B cell (primary cell): ENCODE data around the gene SAMD10. TPM values are rescaled to one million over a fixed set of nuclear protein-coding genes. Genes with fewer than 3 reads are reported as not detected.

Experiments
- ATAC-seq: fragments of 200-7000 bp; cut with Tn5 transposase; one replicate; pipeline ENCODE4 v1.10.0; 2021; ENCODE audit warnings: low read depth, mild to moderate bottlenecking, moderate number of reproducible peaks, moderate library complexity
- CTCF ChIA-PET: fragments of 350-600 bp; sonication (Branson Sonifier 250); formaldehyde crosslinking; loops from one replicate; lab custom pipeline; 2021; ENCODE audit warnings: antibody characterized with exemption, inconsistent platforms; lab: Charles Lee
- POLR2A ChIA-PET: fragments of 350-600 bp; sonication (Branson Sonifier 250); formaldehyde crosslinking; loops from one replicate; lab custom pipeline; 2021; ENCODE audit warnings: antibody characterized with exemption; lab: Charles Lee
- DNase-seq: peaks from one replicate; pipeline ENCODE4 v3.0.0; 2013
- H2AFZ ChIP-seq: 2 replicates; pipeline ENCODE4 v1.6.1; 2012; ENCODE audit warnings: mild to moderate bottlenecking, low read depth, low read length; ENCODE audit not compliant: insufficient read depth, poor library complexity, severe bottlenecking
- H3K27ac ChIP-seq, 2 donors: 1 replicate in 1 of 2; 2 replicates in 1 of 2; pipeline ENCODE4 v1.5.1; 2012 to 2013; ENCODE audit warnings: low read length in 2 of 2, mild to moderate bottlenecking in 2 of 2, moderate library complexity in 1 of 2
- H3K27me3 ChIP-seq, 4 experiments: fragments of 200-600 bp in 1 of 4; sonication (generic) in 1 of 4; replicated peaks in 1 of 4; 1 replicate in 2 of 4; 2 replicates in 2 of 4; pipeline versions ENCODE4 v1.6.1 to v1.7.0; 2013 to 2016; ENCODE audit warnings: low read length in 3 of 4, mild to moderate bottlenecking in 2 of 4, mixed read lengths in 1 of 4, moderate library complexity in 1 of 4; ENCODE audit not compliant: insufficient read depth in 4 of 4, control insufficient read depth in 3 of 4; ENCODE audit errors: control extremely low read depth in 1 of 4
- H3K36me3 ChIP-seq, 2 experiments: replicated peaks in 1 of 2; 1 replicate in 1 of 2; 2 replicates in 1 of 2; pipeline versions ENCODE4 v1.6.1 to v1.7.1; 2013; ENCODE audit warnings: low read length in 1 of 2; ENCODE audit not compliant: insufficient read depth in 2 of 2, control insufficient read depth in 1 of 2; ENCODE audit errors: control extremely low read depth in 1 of 2, extremely low read depth in 1 of 2
- H3K4me1 ChIP-seq, 2 donors: fragments of 200-600 bp in 1 of 2; sonication (generic) in 1 of 2; 1 replicate in 1 of 2; 2 replicates in 1 of 2; pipeline versions ENCODE4 v1.5.1 to v1.6.1; 2013 to 2017; ENCODE audit warnings: low read length in 2 of 2; ENCODE audit not compliant: control insufficient read depth in 2 of 2, insufficient read depth in 2 of 2
- H3K4me2 ChIP-seq: replicated peaks from 2 replicates; pipeline ENCODE3; 2012; ENCODE audit warnings: mild to moderate bottlenecking, low read depth, low read length; ENCODE audit not compliant: poor library complexity, severe bottlenecking
- H3K4me3 ChIP-seq, 5 experiments: fragments of 200-600 bp in 1 of 5; sonication (generic) in 1 of 5; 1 replicate in 3 of 5; 2 replicates in 2 of 5; pipeline versions ENCODE4 v1.5.1 to v1.7.0; 2011 to 2016; ENCODE audit warnings: low read length in 4 of 5, mild to moderate bottlenecking in 4 of 5, low read depth in 2 of 5, control low read depth in 1 of 5, moderate library complexity in 1 of 5; ENCODE audit not compliant: insufficient read depth in 1 of 5; ENCODE audit errors: control extremely low read depth in 1 of 5, extremely low read depth in 1 of 5
- H3K79me2 ChIP-seq: fragments of 200-600 bp; sonication (generic); one replicate; pipeline ENCODE4 v1.6.0; 2016; ENCODE audit warnings: low read length; ENCODE audit not compliant: control insufficient read depth, insufficient read depth
- H3K9ac ChIP-seq: fragments of 200-600 bp; sonication (generic); 2 replicates; pipeline ENCODE4 v1.6.1; 2017; ENCODE audit warnings: mild to moderate bottlenecking, low read length, moderate library complexity
- H3K9me3 ChIP-seq, 3 donors: one replicate each; pipeline versions ENCODE4 v1.6.1 to v1.7.1; 2013; ENCODE audit warnings: low read length in 2 of 3; ENCODE audit not compliant: control insufficient read depth in 2 of 3, insufficient read depth in 1 of 3; ENCODE audit errors: control extremely low read depth in 1 of 3
- H4K20me1 ChIP-seq: 2 replicates; pipeline ENCODE4 v1.6.0; 2012; ENCODE audit warnings: mild to moderate bottlenecking, low read length; ENCODE audit not compliant: insufficient read depth, control insufficient read depth, poor library complexity, severe bottlenecking
- H3K27ac Mint-ChIP-seq: one replicate; pipeline ENCODE4 v1.8.0; 2021; ENCODE audit warnings: mixed read lengths
- H3K27me3 Mint-ChIP-seq: one replicate; pipeline ENCODE4 v1.8.0; 2021; ENCODE audit warnings: mixed read lengths
- H3K4me1 Mint-ChIP-seq: one replicate; pipeline ENCODE4 v1.8.0; 2021; ENCODE audit warnings: mixed read lengths
- H3K4me3 Mint-ChIP-seq: one replicate; pipeline ENCODE4 v1.8.0; 2021; ENCODE audit warnings: mixed read lengths
- H3K9me3 Mint-ChIP-seq: one replicate; pipeline ENCODE4 v1.8.0; 2022; ENCODE audit warnings: mixed read lengths; ENCODE audit not compliant: insufficient read depth
- CTCF ChIP-seq: fragments of 200-600 bp; IDR thresholded peaks from one replicate; pipeline ENCODE4 v1.8.0; 2022; ENCODE audit warnings: antibody characterized with exemption, mild to moderate bottlenecking
- EZH2 ChIP-seq: IDR thresholded peaks from 2 replicates; pipeline ENCODE4 v1.6.1; 2012; ENCODE audit warnings: borderline replicate concordance, low read depth, mild to moderate bottlenecking, moderate library complexity, low read length; ENCODE audit not compliant: insufficient read depth, poor library complexity, severe bottlenecking
- WGBS: methylation state at CpG from one replicate; pipeline ENCODE4 v1.1.5; 2013; ENCODE audit warnings: missing lambda C conversion rate; ENCODE audit not compliant: insufficient coverage; 5-methylcytosine and 5-hydroxymethylcytosine counted together
- intact Hi-C: fragments of 100-400 bp; cut with micrococcal nuclease; formaldehyde crosslinking; loops from one replicate; pipeline ENCODE4 v1.10.0; 2022
- polyA plus RNA-seq: library from polyadenylated mRNA; depleted of rRNA; stranded (reverse); fragments of >200 nt; gene quantifications from 2 replicates; pipeline ENCODE4 v1.2.3, GENCODE V29; 2012
- total RNA-seq, 2 donors: library from RNA; stranded (reverse); fragments of 120-200 nt in 1 of 2; gene quantifications; 1 replicate in 1 of 2; 2 replicates in 1 of 2; pipeline versions ENCODE4 v1.2.3 to v1.2.4, GENCODE V29; 2013 to 2022

The SAMD10 gene
- total and polyA plus RNA-seq, 2 donors (not counting 1 experiment from before 2014, with no cell fraction given): 12.7 to 34.2 TPM

DNA sequence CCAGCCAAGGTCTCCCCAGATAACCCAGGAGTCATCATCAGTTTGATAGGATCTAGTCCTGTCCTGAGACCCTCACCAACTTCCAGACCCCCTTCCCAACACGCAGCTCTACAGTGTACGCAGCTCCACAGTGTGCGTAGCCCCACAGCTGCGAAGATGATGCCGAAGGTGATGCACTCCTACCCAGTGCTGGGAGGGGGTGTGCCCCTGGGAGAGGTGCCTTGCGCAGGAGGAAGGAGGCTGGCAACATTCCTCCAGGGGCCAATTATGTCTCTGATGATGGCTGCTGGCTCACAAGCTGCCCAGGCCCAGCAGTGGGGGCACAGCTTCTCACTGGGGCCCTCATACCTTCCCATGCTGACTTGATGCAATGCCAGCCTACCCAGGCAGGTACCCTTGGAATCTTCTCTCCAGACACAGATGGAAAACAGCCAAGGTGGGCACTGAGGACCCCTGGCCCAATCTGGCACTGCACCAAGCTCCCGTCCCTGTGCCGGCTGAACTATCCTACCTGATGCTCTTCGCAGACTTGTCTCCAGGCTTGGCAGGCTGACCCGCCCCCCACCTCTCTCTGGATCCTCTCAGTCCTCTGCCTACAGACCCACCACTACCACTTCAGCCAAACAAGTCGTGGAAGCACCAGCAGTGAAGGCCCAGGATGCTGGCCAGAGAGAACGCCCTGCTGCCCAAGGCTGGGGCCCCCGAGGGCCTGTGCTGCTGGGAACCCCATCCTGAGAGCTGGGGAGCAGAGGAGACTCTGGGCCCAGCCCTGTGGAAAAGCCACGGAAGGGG lies 11.1 kb downstream of the SAMD10 start:
- no peaks in the 10 kb centered on the region for H3K9me3 Mint-ChIP-seq
- DNase-seq (no peak), ATAC-seq (no peak)
- Histone ChIP-seq H3K36me3 (peaks cover 0 to 5% of the 10 kb centered on the region in 2 experiments), H3K9ac (peak overlapping the region; percentile 64), H2AFZ (peak overlapping the region; percentile 66), H3K4me2 (peak overlapping the region; percentile 90), H4K20me1 (no peaks in the 10 kb centered on the region), H3K9me3 (peaks cover 0 to 29% (median 0%) of the 10 kb centered on the region in 3 donors), H3K4me1 (peaks cover 11 to 14% of the 10 kb centered on the region in 2 donors), H3K27me3 (no peaks in the 10 kb centered on the region), H3K79me2 (no peaks in the 10 kb centered on the region), H3K27ac (no peak overlapping the region), H3K4me3 (peak overlapping the region in 2 of 5 experiments; percentile 56 to 64)
- TF ChIP-seq CTCF: no peak
- TF ChIP-seq EZH2: no peak
- H3K4me1 Mint-ChIP-seq: peaks cover 15% of the 10 kb centered on the region
- no peaks in the 10 kb centered on the region for H3K27me3 Mint-ChIP-seq
- intact Hi-C loops: no loop called here
- peak overlapping the region; percentile 46 for H3K27ac Mint-ChIP-seq
- peak overlapping the region; percentile 86 for H3K4me3 Mint-ChIP-seq
- WGBS: 78% methylated on average over 12 of the region's 14 CpGs
- ChIA-PET CTCF (interaction anchor here (1.4 kb wide), 1 partner anchor 431 kb away, joined by 3 read pairs; no protein-coding TSS in a partner anchor), POLR2A (no interaction called here)
